Smooth muscle cell (in vitro differentiated cells): Measurements from ENCODE around the gene ZNF385D. TPM values are rescaled to one million over a fixed set of nuclear protein-coding genes. Genes with fewer than 3 reads are reported as not detected.

ENCODE experiments used
- DNase-seq: peaks from one replicate; lab custom pipeline; 2025; ENCODE audit not compliant: unreplicated experiment; lab: John Stamatoyannopoulos, UW
- H2AFZ ChIP-seq: fragments of 200-600 bp; sonication (generic); 2 replicates; pipeline ENCODE4 v1.6.0; 2016; ENCODE audit warnings: antibody characterized with exemption, low read depth, mild to moderate bottlenecking
- H3F3A ChIP-seq: fragments of 200-600 bp; sonication (generic); 2 replicates; pipeline ENCODE4 v1.6.0; 2017; ENCODE audit warnings: antibody characterized with exemption, low read depth
- H3K27ac ChIP-seq: fragments of 200-600 bp; sonication (generic); 2 replicates; pipeline ENCODE4 v1.5.1; 2016; ENCODE audit warnings: low read depth, mild to moderate bottlenecking
- H3K27me3 ChIP-seq: fragments of 200-600 bp; sonication (generic); 2 replicates; pipeline ENCODE4 v1.6.1; 2016; ENCODE audit warnings: low read depth, mild to moderate bottlenecking
- H3K36me3 ChIP-seq: fragments of 200-600 bp; sonication (generic); 2 replicates; pipeline ENCODE4 v1.5.1; 2016; ENCODE audit warnings: low read depth
- H3K4me1 ChIP-seq: fragments of 200-600 bp; sonication (generic); 2 replicates; pipeline ENCODE4 v1.5.1; 2016; ENCODE audit warnings: low read depth
- H3K4me2 ChIP-seq: fragments of 200-600 bp; sonication (generic); 2 replicates; pipeline ENCODE4 v1.6.0; 2016; ENCODE audit warnings: mild to moderate bottlenecking
- H3K4me3 ChIP-seq: fragments of 200-600 bp; sonication (generic); 2 replicates; pipeline ENCODE4 v1.5.1; 2016; ENCODE audit warnings: mild to moderate bottlenecking
- H3K79me2 ChIP-seq: fragments of 200-600 bp; sonication (generic); 2 replicates; pipeline ENCODE4 v1.6.0; 2016; ENCODE audit warnings: low read depth, mild to moderate bottlenecking
- H3K9ac ChIP-seq: fragments of 200-600 bp; sonication (generic); 2 replicates; pipeline ENCODE4 v1.6.0; 2016; ENCODE audit warnings: low read depth
- H3K9me3 ChIP-seq: fragments of 200-600 bp; sonication (generic); replicated peaks from 2 replicates; pipeline ENCODE4 v1.5.1; 2016; ENCODE audit warnings: low read depth
- H4K20me1 ChIP-seq: fragments of 200-600 bp; sonication (generic); 2 replicates; pipeline ENCODE4 v1.6.0; 2016; ENCODE audit warnings: low read depth
- WGBS: methylation state at CpG from one replicate; pipeline ENCODE4 v1.1.7; 2016; ENCODE audit warnings: low lambda C conversion rate; 5-methylcytosine and 5-hydroxymethylcytosine counted together
- polyA plus RNA-seq: library from polyadenylated mRNA; unstranded; fragments of >200 nt; fragmentation: Nextera tagmentation; extraction: Ambion mirVana; gene quantifications from 2 replicates; pipeline ENCODE4 v1.2.1, GENCODE V29; 2016
- total RNA-seq: library from RNA; depleted of rRNA; stranded (reverse); fragments of >200 nt; gene quantifications from 2 replicates; pipeline ENCODE4 v1.2.3, GENCODE V29; 2014
- TF ChIP-seq, protein P1 (sequence below): fragments of 200-600 bp; sonication (generic); IDR thresholded peaks from 2 replicates; pipeline ENCODE4 v1.5.1; 2017; ENCODE audit warnings: borderline replicate concordance, mild to moderate bottlenecking, antibody characterized with exemption; ENCODE audit not compliant: insufficient read depth, poor library complexity, severe bottlenecking

ZNF385D gene
- total and polyA plus RNA-seq, 2 experiments from 2014 or later, result 0.13 to 2.4 TPM

DNA sequence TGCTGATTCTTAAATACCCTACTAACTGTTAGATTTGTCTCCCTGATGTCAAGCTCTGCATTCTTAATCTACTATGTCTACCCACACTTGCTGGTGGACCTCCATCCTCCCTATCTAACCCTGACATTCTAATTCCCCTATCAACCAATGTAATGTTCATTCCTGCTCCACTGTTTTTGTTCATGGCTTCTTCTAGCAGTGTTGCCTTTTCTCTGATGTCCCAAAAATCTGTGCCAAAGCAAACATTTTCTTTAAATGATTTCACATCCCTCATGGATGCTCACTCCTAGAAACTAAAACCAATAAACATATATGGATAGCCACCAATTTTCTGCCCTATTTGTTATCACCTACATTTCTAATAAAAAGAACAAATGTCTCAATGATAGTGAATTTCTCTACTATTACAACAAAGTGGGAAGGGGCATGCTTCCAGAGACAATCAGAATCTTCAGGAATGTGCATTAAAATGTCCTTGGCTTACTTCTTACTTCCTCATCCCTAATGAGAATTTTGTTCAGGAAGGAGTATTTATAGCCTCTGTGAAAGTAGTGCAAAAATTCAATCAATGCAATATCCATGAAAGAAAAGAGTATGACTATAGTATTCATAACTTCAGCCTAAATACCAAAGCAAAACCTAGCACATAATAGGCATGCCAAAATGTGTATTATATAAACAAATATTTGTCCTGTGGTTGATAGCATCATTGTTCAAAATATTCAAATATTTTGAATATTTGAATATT, 273.3 kb downstream of the ZNF385D start:
- H3K27me3 ChIP-seq, result no peaks in the 10 kb centered on the region
- no peak for DNase-seq
- H3K36me3 ChIP-seq, result no peaks in the 10 kb centered on the region
- no peak overlapping the region for H3K4me2 ChIP-seq
- no peak overlapping the region for H2AFZ ChIP-seq
- H3K9me3 ChIP-seq, result no peaks in the 10 kb centered on the region
- H3K27ac ChIP-seq, result no peak overlapping the region
- no peaks in the 10 kb centered on the region for H3F3A ChIP-seq
- H3K4me1 ChIP-seq, result no peaks in the 10 kb centered on the region
- H4K20me1 ChIP-seq, result no peaks in the 10 kb centered on the region
- TF ChIP-seq, protein P1, sequence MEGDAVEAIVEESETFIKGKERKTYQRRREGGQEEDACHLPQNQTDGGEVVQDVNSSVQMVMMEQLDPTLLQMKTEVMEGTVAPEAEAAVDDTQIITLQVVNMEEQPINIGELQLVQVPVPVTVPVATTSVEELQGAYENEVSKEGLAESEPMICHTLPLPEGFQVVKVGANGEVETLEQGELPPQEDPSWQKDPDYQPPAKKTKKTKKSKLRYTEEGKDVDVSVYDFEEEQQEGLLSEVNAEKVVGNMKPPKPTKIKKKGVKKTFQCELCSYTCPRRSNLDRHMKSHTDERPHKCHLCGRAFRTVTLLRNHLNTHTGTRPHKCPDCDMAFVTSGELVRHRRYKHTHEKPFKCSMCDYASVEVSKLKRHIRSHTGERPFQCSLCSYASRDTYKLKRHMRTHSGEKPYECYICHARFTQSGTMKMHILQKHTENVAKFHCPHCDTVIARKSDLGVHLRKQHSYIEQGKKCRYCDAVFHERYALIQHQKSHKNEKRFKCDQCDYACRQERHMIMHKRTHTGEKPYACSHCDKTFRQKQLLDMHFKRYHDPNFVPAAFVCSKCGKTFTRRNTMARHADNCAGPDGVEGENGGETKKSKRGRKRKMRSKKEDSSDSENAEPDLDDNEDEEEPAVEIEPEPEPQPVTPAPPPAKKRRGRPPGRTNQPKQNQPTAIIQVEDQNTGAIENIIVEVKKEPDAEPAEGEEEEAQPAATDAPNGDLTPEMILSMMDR, result no peak
- no peak overlapping the region for H3K4me3 ChIP-seq
- no peaks in the 10 kb centered on the region for H3K79me2 ChIP-seq
- H3K9ac ChIP-seq, result no peak overlapping the region

- no peaks in the 10 kb centered on the region for H3K9me3 ChIP-seq
- TF ChIP-seq, protein P1, result no peak
- no peak for DNase-seq
- H3K4me2 ChIP-seq, result no peak overlapping the region
- H3K27ac ChIP-seq, result no peak overlapping the region
- no peaks in the 10 kb centered on the region for H3K79me2 ChIP-seq
- no peak overlapping the region for H3K4me3 ChIP-seq
- H4K20me1 ChIP-seq, result no peaks in the 10 kb centered on the region
- H3F3A ChIP-seq, result no peaks in the 10 kb centered on the region
- 94% methylated on average over 1 of the region's 1 CpG for WGBS
- no peak overlapping the region for H2AFZ ChIP-seq
- H3K4me1 ChIP-seq, result no peaks in the 10 kb centered on the region
- H3K27me3 ChIP-seq, result no peaks in the 10 kb centered on the region
- no peak overlapping the region for H3K9ac ChIP-seq
- H3K36me3 ChIP-seq, result no peaks in the 10 kb centered on the region
Measured at GRCh38 chr3:21466476-21466875, 284.5 kb downstream of the ZNF385D start.

GRCh38 chr3:21464746-21465145, 286.3 kb downstream of the ZNF385D start:
- 87% methylated on average over 3 of the region's 3 CpGs for whole genome bisulfite sequencing
- H3K36me3 ChIP-seq, result no peaks in the 10 kb centered on the region
- H2AFZ ChIP-seq, result no peak overlapping the region
- H3K4me1 ChIP-seq, result no peaks in the 10 kb centered on the region
- no peak overlapping the region for H3K27ac ChIP-seq
- no peaks in the 10 kb centered on the region for H3K9me3 ChIP-seq
- H3K4me2 ChIP-seq, result no peak overlapping the region
- no peaks in the 10 kb centered on the region for H3K27me3 ChIP-seq
- no peak overlapping the region for H3K4me3 ChIP-seq
- no peaks in the 10 kb centered on the region for H4K20me1 ChIP-seq
- no peak for DNase-seq
- no peaks in the 10 kb centered on the region for H3F3A ChIP-seq
- no peak overlapping the region for H3K9ac ChIP-seq
- no peaks in the 10 kb centered on the region for H3K79me2 ChIP-seq
- TF ChIP-seq, protein P1, result no peak

DNA sequence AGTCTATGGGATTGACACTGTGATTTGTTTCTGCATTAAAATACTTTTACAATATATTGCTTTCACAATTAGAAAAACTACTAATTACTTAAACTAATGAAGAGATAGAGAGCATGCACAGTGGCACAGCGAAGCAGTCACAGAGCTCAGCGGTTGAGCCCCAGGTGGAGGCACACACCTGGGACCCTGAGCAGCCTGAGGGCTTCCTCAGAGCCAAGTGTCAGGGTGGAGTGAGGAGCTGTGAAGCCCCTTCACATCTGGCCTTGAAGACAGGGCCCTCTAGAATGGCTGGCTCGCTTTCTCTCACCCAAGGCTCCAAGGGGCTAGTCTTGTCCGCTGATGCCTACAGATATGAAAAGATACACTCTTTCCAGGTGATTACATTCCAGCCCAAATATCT, 287.7 kb downstream of the ZNF385D start:
- H3K79me2 ChIP-seq, result no peaks in the 10 kb centered on the region
- WGBS, result 99% methylated on average over 4 of the region's 4 CpGs

More for the DNA sequence above, 287.7 kb downstream of the ZNF385D start:
- no peaks in the 10 kb centered on the region for H3K4me1 ChIP-seq
- no peaks in the 10 kb centered on the region for H3F3A ChIP-seq
- H3K4me3 ChIP-seq, result no peak overlapping the region
- no peaks in the 10 kb centered on the region for H3K36me3 ChIP-seq
- no peak overlapping the region for H3K4me2 ChIP-seq
- DNase-seq, result no peak
- H3K27me3 ChIP-seq, result no peaks in the 10 kb centered on the region
- H2AFZ ChIP-seq, result no peak overlapping the region
- no peaks in the 10 kb centered on the region for H3K9me3 ChIP-seq
- TF ChIP-seq, protein P1, result no peak
- H4K20me1 ChIP-seq, result no peaks in the 10 kb centered on the region
- no peak overlapping the region for H3K27ac ChIP-seq
- H3K9ac ChIP-seq, result no peak overlapping the region
